HepG2 (cell line): ENCODE data around the gene UFL1. TPM values are rescaled to one million over a fixed set of nuclear protein-coding genes. Genes with fewer than 3 reads are reported as not detected.
A peak's percentile ranks its signal among the peaks of the same experiment; 100 is the strongest.

Experiments used
- ERF ChIP-seq: IDR thresholded peaks from 2 replicates; pipeline ENCODE4 v1.6.1; 2018; ENCODE audit warnings: missing biosample characterization, missing genetic modification reagents
- KDM1A ChIP-seq: IDR thresholded peaks from 2 replicates; pipeline ENCODE4 v1.6.1; 2016; ENCODE audit warnings: missing compliant biosample characterization
- NRL ChIP-seq: sonication (generic); formaldehyde crosslinking; IDR thresholded peaks from 2 replicates; pipeline ENCODE4 v1.5.0; 2020; ENCODE audit warnings: missing genetic modification reagents, mild to moderate bottlenecking, moderate library complexity, borderline replicate concordance
- PHF21A ChIP-seq: sonication (generic); formaldehyde crosslinking; IDR thresholded peaks from 2 replicates; pipeline ENCODE4 v1.5.0; 2020; ENCODE audit warnings: mild to moderate bottlenecking, missing genetic modification reagents
- ZBTB10 ChIP-seq: sonication (generic); formaldehyde crosslinking; IDR thresholded peaks from 2 replicates; pipeline ENCODE4 v1.4.0; 2020; ENCODE audit warnings: missing genetic modification reagents, borderline replicate concordance
- ZKSCAN5 ChIP-seq: sonication (generic); formaldehyde crosslinking; IDR thresholded peaks from 2 replicates; pipeline ENCODE4 v1.5.1; 2020; ENCODE audit warnings: mild to moderate bottlenecking, missing genetic modification reagents
- ZMYM4 ChIP-seq: sonication (generic); formaldehyde crosslinking; IDR thresholded peaks from 2 replicates; pipeline ENCODE4 v1.8.1; 2023; ENCODE audit warnings: mild to moderate bottlenecking, missing genetic modification reagents
- ZNF138 ChIP-seq: sonication (generic); formaldehyde crosslinking; IDR thresholded peaks from 2 replicates; pipeline ENCODE4 v1.5.0; 2020; ENCODE audit warnings: mild to moderate bottlenecking, low read depth, missing genetic modification reagents
- ZNF614 ChIP-seq: IDR thresholded peaks from 2 replicates; pipeline ENCODE4 v1.6.1; 2018; ENCODE audit warnings: missing biosample characterization, missing genetic modification reagents, inconsistent platforms, borderline replicate concordance
- ZNF768 ChIP-seq: sonication (generic); formaldehyde crosslinking; IDR thresholded peaks from 2 replicates; pipeline ENCODE4 v1.4.0; 2020; ENCODE audit warnings: missing genetic modification reagents
- ZNF770 ChIP-seq: sonication (generic); formaldehyde crosslinking; IDR thresholded peaks from 2 replicates; pipeline ENCODE4 v1.5.0; 2020; ENCODE audit warnings: mild to moderate bottlenecking, missing genetic modification reagents
- ZNF839 ChIP-seq: sonication (generic); formaldehyde crosslinking; IDR thresholded peaks from 2 replicates; pipeline ENCODE4 v1.4.0; 2020; ENCODE audit warnings: missing genetic modification reagents, mild to moderate bottlenecking, borderline replicate concordance
- polyA plus RNA-seq, 8 experiments: library from polyadenylated mRNA; depleted of rRNA in 3 of 8; stranded (reverse) in 7 of 8; unstranded in 1 of 8; fragments of >200 nt; fragmentation: Illumina TruSeq in 4 of 8; extraction: Trizol in 4 of 8; gene quantifications; 2 replicates each; pipeline versions ENCODE4 v1.2.1 to v1.2.3, GENCODE V29; 2011 to 2016; ENCODE audit warnings: low read depth in 4 of 8, missing spikeins in 1 of 8, mixed read lengths in 1 of 8; ENCODE audit not compliant: insufficient read depth in 1 of 8
- total RNA-seq, 5 experiments: library from RNA; depleted of rRNA; stranded (reverse); fragments of >200 nt; fragmentation: Illumina TruSeq; extraction: Trizol; gene quantifications; 2 replicates each; pipeline ENCODE4 v1.2.3, GENCODE V29; 2016; ENCODE audit warnings: low read depth in 1 of 5
- TF ChIP-seq, protein P1 (sequence below): sonication (generic); formaldehyde crosslinking; IDR thresholded peaks from 2 replicates; pipeline ENCODE4 v1.8.1; 2023; ENCODE audit warnings: missing genetic modification reagents, mild to moderate bottlenecking, borderline replicate concordance
- TF ChIP-seq, protein P2 (sequence below): sonication (generic); formaldehyde crosslinking; conservative IDR thresholded peaks from 2 replicates; pipeline ENCODE4 v1.4.0; 2020; ENCODE audit warnings: mild to moderate bottlenecking, missing genetic modification reagents, moderate library complexity

UFL1 gene
- total and polyA plus RNA-seq, 2 of the 13 experiments (the other 11 are each of a cell fraction or from before 2014, with no cell fraction given): 8.8 to 24.7 TPM

GRCh38 chr6:96521644-96522464 lies at the start of gene UFL1 (continued):
- TF ChIP-seq ZBTB10 (CRISPR knock-in tag) (no peak), KDM1A (CRISPR knock-in tag) (no peak), ZNF839 (CRISPR knock-in tag) (no peak), ZNF768 (peak; percentile 59; the same call in 1 of the 2 replicates), ZNF614 (CRISPR knock-in tag) (peak; percentile 78; the same call in 1 of the 2 replicates), ZMYM4 (CRISPR knock-in tag) (peak; percentile 89), ERF (CRISPR knock-in tag) (peak; percentile 87; the same call in 1 of the 2 replicates), ZNF770 (CRISPR knock-in tag) (peak; percentile 65), ZKSCAN5 (CRISPR knock-in tag) (peak; percentile 69; the same call in 1 of the 2 replicates), NRL (CRISPR knock-in tag) (peak; percentile 94), PHF21A (CRISPR knock-in tag) (0 out of 2 replicates have a peak, but pooled peaks have one; percentile 47), ZNF138 (CRISPR knock-in tag) (0 out of 2 replicates have a peak, but pooled peaks have one; percentile 55)
- TF ChIP-seq, protein P1, sequence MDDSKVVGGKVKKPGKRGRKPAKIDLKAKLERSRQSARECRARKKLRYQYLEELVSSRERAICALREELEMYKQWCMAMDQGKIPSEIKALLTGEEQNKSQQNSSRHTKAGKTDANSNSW (CRISPR knock-in tag): peak; percentile 74; the same call in 1 of the 2 replicates
- TF ChIP-seq, protein P2, sequence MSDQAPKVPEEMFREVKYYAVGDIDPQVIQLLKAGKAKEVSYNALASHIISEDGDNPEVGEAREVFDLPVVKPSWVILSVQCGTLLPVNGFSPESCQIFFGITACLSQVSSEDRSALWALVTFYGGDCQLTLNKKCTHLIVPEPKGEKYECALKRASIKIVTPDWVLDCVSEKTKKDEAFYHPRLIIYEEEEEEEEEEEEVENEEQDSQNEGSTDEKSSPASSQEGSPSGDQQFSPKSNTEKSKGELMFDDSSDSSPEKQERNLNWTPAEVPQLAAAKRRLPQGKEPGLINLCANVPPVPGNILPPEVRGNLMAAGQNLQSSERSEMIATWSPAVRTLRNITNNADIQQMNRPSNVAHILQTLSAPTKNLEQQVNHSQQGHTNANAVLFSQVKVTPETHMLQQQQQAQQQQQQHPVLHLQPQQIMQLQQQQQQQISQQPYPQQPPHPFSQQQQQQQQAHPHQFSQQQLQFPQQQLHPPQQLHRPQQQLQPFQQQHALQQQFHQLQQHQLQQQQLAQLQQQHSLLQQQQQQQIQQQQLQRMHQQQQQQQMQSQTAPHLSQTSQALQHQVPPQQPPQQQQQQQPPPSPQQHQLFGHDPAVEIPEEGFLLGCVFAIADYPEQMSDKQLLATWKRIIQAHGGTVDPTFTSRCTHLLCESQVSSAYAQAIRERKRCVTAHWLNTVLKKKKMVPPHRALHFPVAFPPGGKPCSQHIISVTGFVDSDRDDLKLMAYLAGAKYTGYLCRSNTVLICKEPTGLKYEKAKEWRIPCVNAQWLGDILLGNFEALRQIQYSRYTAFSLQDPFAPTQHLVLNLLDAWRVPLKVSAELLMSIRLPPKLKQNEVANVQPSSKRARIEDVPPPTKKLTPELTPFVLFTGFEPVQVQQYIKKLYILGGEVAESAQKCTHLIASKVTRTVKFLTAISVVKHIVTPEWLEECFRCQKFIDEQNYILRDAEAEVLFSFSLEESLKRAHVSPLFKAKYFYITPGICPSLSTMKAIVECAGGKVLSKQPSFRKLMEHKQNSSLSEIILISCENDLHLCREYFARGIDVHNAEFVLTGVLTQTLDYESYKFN (CRISPR knock-in tag): peak; percentile 74
